HepG2 (cell line): ENCODE results near the gene ANKLE1. TPM values are rescaled to one million over a fixed set of nuclear protein-coding genes. Genes with fewer than 3 reads are reported as not detected.
A peak's percentile ranks its signal among the peaks of the same experiment; 100 is the strongest.

Experiments used
- ATAC-seq: fragments of 200-7000 bp; cut with Tn5 transposase; 3 replicates; pipeline ENCODE4 v1.9.1; 2020; ENCODE audit warnings: mild to moderate bottlenecking, moderate library complexity
- BruUV-seq: library from RNA; stranded (reverse); fragments of 400-500 nt; replicated peaks from 2 replicates; lab custom pipeline; 2021; lab: Mats Ljungman, UMichigan
- CTCF ChIA-PET: fragments of 300-600 bp; formaldehyde crosslinking; extraction: SDS; loops from one replicate; lab custom pipeline; 2021; ENCODE audit warnings: low total read pairs, inconsistent platforms, low intra/inter-chr PET ratio; lab: Yijun Ruan, JAX
- POLR2A ChIA-PET: fragments of 350-600 bp; sonication (Branson Sonifier 250); formaldehyde crosslinking; loops from one replicate; lab custom pipeline; 2020; ENCODE audit warnings: antibody characterized with exemption, inconsistent platforms; lab: Yijun Ruan, JAX
- DNase-seq: peaks from one replicate; pipeline ENCODE4 v3.0.0-alpha.2; 2015; ENCODE audit warnings: low spot score
- FAIRE-seq: peaks from 3 replicates; lab custom pipeline; 2011; peaks lifted over from hg19 to GRCh38; lab: Jason Lieb, UNC
- H2AFZ ChIP-seq: one replicate; pipeline ENCODE4 v1.6.1; 2011; ENCODE audit warnings: low read length, inconsistent platforms
- H3K27ac ChIP-seq: fragments of 300-600 bp; 3 replicates; pipeline ENCODE4 v1.8.0; 2011; ENCODE audit warnings: mixed run types, mild to moderate bottlenecking, mixed read lengths, low read length, inconsistent platforms; ENCODE audit not compliant: insufficient read depth; ENCODE audit errors: extremely low read length
- H3K27me3 ChIP-seq, 2 experiments: fragments of 200-600 bp in 1 of 2; 2 replicates in 1 of 2; 3 replicates in 1 of 2; pipeline versions ENCODE4 v1.6.0 to v1.8.0; 2011; ENCODE audit warnings: low read length in 2 of 2, mild to moderate bottlenecking in 2 of 2, moderate library complexity in 2 of 2, inconsistent platforms in 1 of 2; ENCODE audit not compliant: insufficient read depth in 2 of 2, control insufficient read depth in 1 of 2
- H3K36me3 ChIP-seq, 2 experiments: fragments of 200-600 bp in 1 of 2; replicated peaks in 1 of 2; 2 replicates in 1 of 2; 3 replicates in 1 of 2; pipeline versions ENCODE4 v1.5.1 to v1.8.0; 2011; ENCODE audit warnings: low read length in 2 of 2, inconsistent platforms in 1 of 2; ENCODE audit not compliant: insufficient read depth in 2 of 2, control insufficient read depth in 1 of 2
- H3K4me1 ChIP-seq: 2 replicates; pipeline ENCODE4 v1.5.1; 2012; ENCODE audit warnings: low read length, inconsistent platforms; ENCODE audit not compliant: insufficient read depth
- H3K4me2 ChIP-seq: 2 replicates; pipeline ENCODE4 v1.6.0; 2011; ENCODE audit warnings: low read depth, low read length, inconsistent platforms
- H3K4me3 ChIP-seq, 3 experiments: fragments of 200-600 bp in 1 of 3; sonication (generic), shearing (Covaris generic) in 1 of 3; replicated peaks in 1 of 3; 2 replicates each; pipeline ENCODE4 v1.5.1; 2011 to 2016; ENCODE audit warnings: low read length in 3 of 3, inconsistent platforms in 2 of 3, low read depth in 2 of 3, mild to moderate bottlenecking in 2 of 3, control low read depth in 1 of 3, mixed read lengths in 1 of 3; ENCODE audit not compliant: insufficient read depth in 1 of 3
- H3K79me2 ChIP-seq: one replicate; pipeline ENCODE4 v1.6.1; 2011; ENCODE audit warnings: low read length, inconsistent platforms; ENCODE audit not compliant: insufficient read depth
- H3K9ac ChIP-seq: 2 replicates; pipeline ENCODE4 v1.6.0; 2011; ENCODE audit warnings: mild to moderate bottlenecking, low read depth, low read length, inconsistent platforms; ENCODE audit not compliant: insufficient read depth
- H3K9me3 ChIP-seq: 2 replicates; pipeline ENCODE4 v1.5.1; 2012; ENCODE audit warnings: mild to moderate bottlenecking, low read length
- H4K20me1 ChIP-seq: 2 replicates; pipeline ENCODE4 v1.6.0; 2011; ENCODE audit warnings: inconsistent platforms, mild to moderate bottlenecking, low read length, moderate library complexity; ENCODE audit not compliant: insufficient read depth
- ATM ChIP-seq: fragments of 450-650 bp; IDR thresholded peaks from 2 replicates; pipeline ENCODE4 v1.7.1; 2017; ENCODE audit warnings: mild to moderate bottlenecking, borderline replicate concordance
- PATZ1 ChIP-seq: sonication (generic); formaldehyde crosslinking; IDR thresholded peaks from 2 replicates; pipeline ENCODE4 v1.4.0; 2020; ENCODE audit warnings: missing genetic modification reagents
- ZNF768 ChIP-seq: sonication (generic); formaldehyde crosslinking; IDR thresholded peaks from 2 replicates; pipeline ENCODE4 v1.4.0; 2020; ENCODE audit warnings: missing genetic modification reagents
- WGBS: methylation state at CpG from one replicate; pipeline ENCODE4 v1.1.6; 2017; ENCODE audit warnings: low lambda C conversion rate; 5-methylcytosine and 5-hydroxymethylcytosine counted together
- in situ Hi-C: cut with HindIII; loops from 2 replicates; pipeline ENCODE4 v1.10.0; 2017; ENCODE audit warnings: low pct_unique_long_range_greater_than_20kb; ENCODE audit not compliant: extremely low pct_ligation_motif_present
- intact Hi-C: fragments of 100-400 bp; cut with micrococcal nuclease; formaldehyde crosslinking; loops from one replicate; pipeline ENCODE4 v1.10.0; 2022; ENCODE audit not compliant: unreplicated experiment
- polyA plus RNA-seq, 8 experiments: library from polyadenylated mRNA; depleted of rRNA in 3 of 8; stranded (reverse) in 7 of 8; unstranded in 1 of 8; fragments of >200 nt; fragmentation: Illumina TruSeq in 4 of 8; extraction: Trizol in 4 of 8; gene quantifications; 2 replicates each; pipeline versions ENCODE4 v1.2.1 to v1.2.3, GENCODE V29; 2011 to 2016; ENCODE audit warnings: low read depth in 4 of 8, missing spikeins in 1 of 8, mixed read lengths in 1 of 8; ENCODE audit not compliant: insufficient read depth in 1 of 8
- total RNA-seq, 5 experiments: library from RNA; depleted of rRNA; stranded (reverse); fragments of >200 nt; fragmentation: Illumina TruSeq; extraction: Trizol; gene quantifications; 2 replicates each; pipeline ENCODE4 v1.2.3, GENCODE V29; 2016; ENCODE audit warnings: low read depth in 1 of 5

ANKLE1 gene
- total and polyA plus RNA-seq, 2 of the 13 experiments (the other 11 are each of a cell fraction or from before 2014, with no cell fraction given), result 0.69 to 1.5 TPM

- WGBS, result 98% methylated on average over 79 of the region's 94 CpGs
- POLR2A ChIA-PET, result no interaction called here
Measured at GRCh38 chr19:17328517-17329365, 47.0 kb downstream of the ANKLE1 start.

More at GRCh38 chr19:17328517-17329365, 47.0 kb downstream of the ANKLE1 start:
- no peak overlapping the region for H3K27ac ChIP-seq
- TF ChIP-seq ZNF768, result 0 out of 2 replicates have a peak, but pooled peaks have one; percentile 12
- TF ChIP-seq ATM, result no peak
- no peak for TF ChIP-seq PATZ1
- no peak for DNase-seq
- no peaks in the 10 kb centered on the region for H3K9me3 ChIP-seq
- H3K4me1 ChIP-seq, result peaks cover 22% of the 10 kb centered on the region
- H3K79me2 ChIP-seq, result no peaks in the 10 kb centered on the region
- H3K4me3 ChIP-seq, result no peak overlapping the region
- CTCF ChIA-PET, result no interaction called here
- intact Hi-C loops (no loop called here), in situ Hi-C loops (no loop called here)
- no peak for ATAC-seq
- no peak overlapping the region for H2AFZ ChIP-seq
- H4K20me1 ChIP-seq, result no peaks in the 10 kb centered on the region
- no peak for FAIRE-seq
- no peak overlapping the region for H3K9ac ChIP-seq
- H3K36me3 ChIP-seq, result no peaks in the 10 kb centered on the region
- H3K4me2 ChIP-seq, result no peak overlapping the region
- no peaks in the 10 kb centered on the region for H3K27me3 ChIP-seq
- no TSS peak for BruUV-seq
